HEK293 (cell line): Measurements from ENCODE around the gene HOXB4.

Source experiments
- IKZF3 ChIP-seq: fragments of 450-650 bp; IDR thresholded peaks from 2 replicates; pipeline ENCODE4 v1.5.0; 2018; ENCODE audit warnings: missing biosample characterization, mild to moderate bottlenecking, missing genetic modification characterization, moderate library complexity
- KLF8 ChIP-seq: fragments of 450-650 bp; formaldehyde crosslinking; IDR thresholded peaks from 2 replicates; pipeline ENCODE4 v1.5.1; 2016; ENCODE audit warnings: missing biosample characterization, missing genetic modification characterization
- OSR2 ChIP-seq: fragments of 450-650 bp; formaldehyde crosslinking; IDR thresholded peaks from 2 replicates; pipeline ENCODE4 v1.5.1; 2016; ENCODE audit warnings: missing biosample characterization, missing genetic modification characterization
- SP2 ChIP-seq: fragments of 450-650 bp; formaldehyde crosslinking; IDR thresholded peaks from 2 replicates; pipeline ENCODE4 v1.5.1; 2016; ENCODE audit warnings: missing biosample characterization, missing genetic modification characterization
- SP7 ChIP-seq: fragments of 450-650 bp; formaldehyde crosslinking; IDR thresholded peaks from 2 replicates; pipeline ENCODE4 v1.5.1; 2016; ENCODE audit warnings: missing biosample characterization, missing genetic modification characterization
- TCF7L2 ChIP-seq: IDR thresholded peaks from 2 replicates; pipeline ENCODE4 v1.6.1; 2011; ENCODE audit warnings: low read depth, mild to moderate bottlenecking, inconsistent platforms, low read length, moderate library complexity, borderline replicate concordance
- ZBTB20 ChIP-seq: fragments of 450-650 bp; formaldehyde crosslinking; IDR thresholded peaks from 2 replicates; pipeline ENCODE4 v1.5.1; 2016; ENCODE audit warnings: missing biosample characterization, missing genetic modification characterization
- ZBTB48 ChIP-seq: fragments of 450-650 bp; formaldehyde crosslinking; IDR thresholded peaks from 2 replicates; pipeline ENCODE4 v1.5.1; 2016; ENCODE audit warnings: missing biosample characterization, missing genetic modification characterization
- ZBTB7A ChIP-seq: fragments of 450-650 bp; formaldehyde crosslinking; IDR thresholded peaks from 2 replicates; pipeline ENCODE4 v1.5.1; 2016; ENCODE audit warnings: low read depth, missing biosample characterization, missing genetic modification characterization
- ZNF335 ChIP-seq: fragments of 450-650 bp; formaldehyde crosslinking; conservative IDR thresholded peaks from 2 replicates; pipeline ENCODE4 v1.5.1; 2016; ENCODE audit warnings: missing biosample characterization, missing genetic modification characterization
- ZNF529 ChIP-seq: fragments of 450-650 bp; formaldehyde crosslinking; IDR thresholded peaks from 2 replicates; pipeline ENCODE4 v1.5.1; 2017; ENCODE audit warnings: missing genetic modification characterization, missing biosample characterization; ENCODE audit not compliant: insufficient replicate concordance
- ZNF530 ChIP-seq: fragments of 450-650 bp; formaldehyde crosslinking; IDR thresholded peaks from 2 replicates; pipeline ENCODE4 v1.5.1; 2016; ENCODE audit warnings: low read depth, missing biosample characterization, missing genetic modification characterization
- ZNF549 ChIP-seq: fragments of 450-650 bp; IDR thresholded peaks from 2 replicates; pipeline ENCODE4 v1.5.1; 2018; ENCODE audit warnings: missing biosample characterization, missing genetic modification characterization, mild to moderate bottlenecking, inconsistent platforms, moderate library complexity
- ZNF600 ChIP-seq: fragments of 450-650 bp; formaldehyde crosslinking; IDR thresholded peaks from 2 replicates; pipeline ENCODE4 v1.5.1; 2016; ENCODE audit warnings: missing biosample characterization, missing genetic modification characterization
- ZNF623 ChIP-seq: fragments of 450-650 bp; formaldehyde crosslinking; IDR thresholded peaks from 2 replicates; pipeline ENCODE4 v1.5.1; 2016; ENCODE audit warnings: missing biosample characterization, missing genetic modification characterization
- ZNF626 ChIP-seq: fragments of 450-650 bp; sonication (Bioruptor Pico); formaldehyde crosslinking; IDR thresholded peaks from 2 replicates; pipeline ENCODE4 v1.5.1; 2018; ENCODE audit warnings: missing biosample characterization, missing genetic modification characterization, inconsistent platforms
- ZNF677 ChIP-seq: fragments of 450-650 bp; IDR thresholded peaks from 2 replicates; pipeline ENCODE4 v1.5.0; 2018; ENCODE audit warnings: missing biosample characterization, mild to moderate bottlenecking, missing genetic modification characterization, moderate library complexity
- TF ChIP-seq, protein P1 (sequence below): fragments of 450-650 bp; formaldehyde crosslinking; IDR thresholded peaks from 2 replicates; pipeline ENCODE4 v1.5.1; 2016; ENCODE audit warnings: missing biosample characterization, missing genetic modification characterization
- TF ChIP-seq, protein P2 (sequence below): fragments of 450-650 bp; formaldehyde crosslinking; IDR thresholded peaks from 2 replicates; pipeline ENCODE4 v1.5.1; 2016; ENCODE audit warnings: missing biosample characterization, missing genetic modification characterization
- TF ChIP-seq, protein P3 (sequence below): fragments of 450-650 bp; formaldehyde crosslinking; IDR thresholded peaks from 2 replicates; pipeline ENCODE4 v1.5.1; 2017; ENCODE audit warnings: missing biosample characterization, missing genetic modification characterization
- TF ChIP-seq, protein P4 (sequence below): fragments of 450-650 bp; formaldehyde crosslinking; IDR thresholded peaks from 2 replicates; pipeline ENCODE4 v1.5.1; 2016; ENCODE audit warnings: missing biosample characterization, missing genetic modification characterization
- TF ChIP-seq, protein P5 (sequence below): fragments of 450-650 bp; IDR thresholded peaks from 2 replicates; pipeline ENCODE4 v1.5.1; 2018; ENCODE audit warnings: missing biosample characterization, mild to moderate bottlenecking, missing genetic modification characterization
- TF ChIP-seq, protein P6 (sequence below): fragments of 450-650 bp; formaldehyde crosslinking; optimal IDR thresholded peaks from 2 replicates; pipeline ENCODE3; 2016; ENCODE audit warnings: missing biosample characterization, mild to moderate bottlenecking, missing genetic modification characterization
- TF ChIP-seq, protein P7 (sequence below): fragments of 450-650 bp; formaldehyde crosslinking; IDR thresholded peaks from 2 replicates; pipeline ENCODE4 v1.5.1; 2016; ENCODE audit warnings: missing biosample characterization, missing genetic modification characterization

The HOXB4 gene

DNA sequence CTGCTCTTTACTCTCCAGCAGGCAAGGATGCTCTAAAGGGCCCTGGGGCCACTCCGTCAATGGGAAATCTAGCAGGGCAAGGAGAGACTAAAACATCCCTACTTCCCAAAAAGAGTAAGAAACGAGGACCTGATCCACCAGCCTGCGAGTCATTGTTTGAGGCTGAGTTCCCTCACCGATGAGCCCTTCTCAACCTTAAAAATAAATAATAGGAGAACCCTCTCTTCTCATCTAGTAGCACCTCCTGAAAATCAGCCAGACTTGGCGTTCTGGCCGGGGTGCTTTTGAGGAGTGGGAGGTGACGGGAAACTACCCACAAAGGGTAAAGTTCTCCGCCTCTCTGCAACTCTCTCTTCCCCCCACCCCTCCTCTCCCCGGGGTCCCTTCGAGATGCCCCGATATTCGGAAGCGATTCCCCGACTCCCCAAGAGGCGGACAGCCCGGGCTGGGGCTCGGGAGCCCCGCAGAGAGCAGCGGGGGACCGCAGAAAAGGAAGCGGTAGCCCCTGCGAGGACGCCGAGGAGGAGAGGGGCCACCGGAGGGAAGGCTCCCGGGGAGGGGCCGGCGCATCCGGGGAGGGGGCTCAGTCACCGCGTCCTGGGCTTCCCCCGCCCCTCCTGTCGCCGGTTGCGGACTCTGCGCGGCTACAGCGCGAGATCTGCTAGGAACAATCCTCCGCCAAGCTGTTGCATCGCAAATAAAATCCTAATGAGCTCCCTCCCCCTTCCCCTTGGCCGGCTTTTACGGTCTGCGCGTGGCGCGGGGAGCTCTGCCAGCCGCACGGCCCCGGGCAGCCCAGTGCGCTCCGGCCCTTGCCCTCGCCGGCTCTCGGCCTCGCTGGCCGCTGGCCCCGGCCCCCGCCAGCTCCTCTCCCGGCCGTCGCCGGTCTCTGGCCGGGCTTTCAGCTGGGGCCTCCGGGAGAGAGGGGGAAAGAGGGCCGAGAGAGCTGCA lies 46.7 kb upstream of the HOXB4 start (continued):
- TF ChIP-seq, protein P1, sequence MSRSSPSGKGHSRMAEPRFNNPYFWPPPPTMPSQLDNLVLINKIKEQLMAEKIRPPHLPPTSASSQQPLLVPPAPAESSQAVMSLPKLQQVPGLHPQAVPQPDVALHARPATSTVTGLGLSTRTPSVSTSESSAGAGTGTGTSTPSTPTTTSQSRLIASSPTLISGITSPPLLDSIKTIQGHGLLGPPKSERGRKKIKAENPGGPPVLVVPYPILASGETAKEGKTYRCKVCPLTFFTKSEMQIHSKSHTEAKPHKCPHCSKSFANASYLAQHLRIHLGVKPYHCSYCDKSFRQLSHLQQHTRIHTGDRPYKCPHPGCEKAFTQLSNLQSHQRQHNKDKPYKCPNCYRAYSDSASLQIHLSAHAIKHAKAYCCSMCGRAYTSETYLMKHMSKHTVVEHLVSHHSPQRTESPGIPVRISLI (tag by site-specific recombination): no peak
- TF ChIP-seq ZBTB7A (no peak), ZBTB20 (peak; percentile 57; the same call in 1 of the 2 replicates), TCF7L2 (no peak), ZNF600 (peak; percentile 79), SP2 (tag by site-specific recombination) (peak; percentile 71), ZNF549 (tag by site-specific recombination) (no peak), ZNF677 (tag by site-specific recombination) (0 out of 2 replicates have a peak, but pooled peaks have one; percentile 5), ZBTB48 (tag by site-specific recombination) (0 out of 2 replicates have a peak, but pooled peaks have one; percentile 17), SP7 (tag by site-specific recombination) (no peak), ZNF529 (tag by site-specific recombination) (no peak), ZNF335 (tag by site-specific recombination) (no peak; the same call in 1 of the 2 replicates), OSR2 (peak; percentile 77), ZNF626 (tag by site-specific recombination) (no peak), ZNF530 (tag by site-specific recombination) (no peak), KLF8 (peak; percentile 49), IKZF3 (tag by site-specific recombination) (peak; percentile 23; the same call in 1 of the 2 replicates), ZNF623 (tag by site-specific recombination) (no peak)
- TF ChIP-seq, protein P2, sequence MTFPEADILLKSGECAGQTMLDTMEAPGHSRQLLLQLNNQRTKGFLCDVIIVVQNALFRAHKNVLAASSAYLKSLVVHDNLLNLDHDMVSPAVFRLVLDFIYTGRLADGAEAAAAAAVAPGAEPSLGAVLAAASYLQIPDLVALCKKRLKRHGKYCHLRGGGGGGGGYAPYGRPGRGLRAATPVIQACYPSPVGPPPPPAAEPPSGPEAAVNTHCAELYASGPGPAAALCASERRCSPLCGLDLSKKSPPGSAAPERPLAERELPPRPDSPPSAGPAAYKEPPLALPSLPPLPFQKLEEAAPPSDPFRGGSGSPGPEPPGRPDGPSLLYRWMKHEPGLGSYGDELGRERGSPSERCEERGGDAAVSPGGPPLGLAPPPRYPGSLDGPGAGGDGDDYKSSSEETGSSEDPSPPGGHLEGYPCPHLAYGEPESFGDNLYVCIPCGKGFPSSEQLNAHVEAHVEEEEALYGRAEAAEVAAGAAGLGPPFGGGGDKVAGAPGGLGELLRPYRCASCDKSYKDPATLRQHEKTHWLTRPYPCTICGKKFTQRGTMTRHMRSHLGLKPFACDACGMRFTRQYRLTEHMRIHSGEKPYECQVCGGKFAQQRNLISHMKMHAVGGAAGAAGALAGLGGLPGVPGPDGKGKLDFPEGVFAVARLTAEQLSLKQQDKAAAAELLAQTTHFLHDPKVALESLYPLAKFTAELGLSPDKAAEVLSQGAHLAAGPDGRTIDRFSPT (tag by site-specific recombination): no peak
- TF ChIP-seq, protein P3, sequence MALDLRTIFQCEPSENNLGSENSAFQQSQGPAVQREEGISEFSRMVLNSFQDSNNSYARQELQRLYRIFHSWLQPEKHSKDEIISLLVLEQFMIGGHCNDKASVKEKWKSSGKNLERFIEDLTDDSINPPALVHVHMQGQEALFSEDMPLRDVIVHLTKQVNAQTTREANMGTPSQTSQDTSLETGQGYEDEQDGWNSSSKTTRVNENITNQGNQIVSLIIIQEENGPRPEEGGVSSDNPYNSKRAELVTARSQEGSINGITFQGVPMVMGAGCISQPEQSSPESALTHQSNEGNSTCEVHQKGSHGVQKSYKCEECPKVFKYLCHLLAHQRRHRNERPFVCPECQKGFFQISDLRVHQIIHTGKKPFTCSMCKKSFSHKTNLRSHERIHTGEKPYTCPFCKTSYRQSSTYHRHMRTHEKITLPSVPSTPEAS: peak; percentile 48; the same call in 1 of the 2 replicates
- TF ChIP-seq, protein P4, sequence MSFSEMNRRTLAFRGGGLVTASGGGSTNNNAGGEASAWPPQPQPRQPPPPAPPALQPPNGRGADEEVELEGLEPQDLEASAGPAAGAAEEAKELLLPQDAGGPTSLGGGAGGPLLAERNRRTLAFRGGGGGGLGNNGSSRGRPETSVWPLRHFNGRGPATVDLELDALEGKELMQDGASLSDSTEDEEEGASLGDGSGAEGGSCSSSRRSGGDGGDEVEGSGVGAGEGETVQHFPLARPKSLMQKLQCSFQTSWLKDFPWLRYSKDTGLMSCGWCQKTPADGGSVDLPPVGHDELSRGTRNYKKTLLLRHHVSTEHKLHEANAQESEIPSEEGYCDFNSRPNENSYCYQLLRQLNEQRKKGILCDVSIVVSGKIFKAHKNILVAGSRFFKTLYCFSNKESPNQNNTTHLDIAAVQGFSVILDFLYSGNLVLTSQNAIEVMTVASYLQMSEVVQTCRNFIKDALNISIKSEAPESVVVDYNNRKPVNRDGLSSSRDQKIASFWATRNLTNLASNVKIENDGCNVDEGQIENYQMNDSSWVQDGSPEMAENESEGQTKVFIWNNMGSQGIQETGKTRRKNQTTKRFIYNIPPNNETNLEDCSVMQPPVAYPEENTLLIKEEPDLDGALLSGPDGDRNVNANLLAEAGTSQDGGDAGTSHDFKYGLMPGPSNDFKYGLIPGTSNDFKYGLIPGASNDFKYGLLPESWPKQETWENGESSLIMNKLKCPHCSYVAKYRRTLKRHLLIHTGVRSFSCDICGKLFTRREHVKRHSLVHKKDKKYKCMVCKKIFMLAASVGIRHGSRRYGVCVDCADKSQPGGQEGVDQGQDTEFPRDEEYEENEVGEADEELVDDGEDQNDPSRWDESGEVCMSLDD: peak; percentile 56; the same call in 1 of the 2 replicates
- TF ChIP-seq, protein P5, sequence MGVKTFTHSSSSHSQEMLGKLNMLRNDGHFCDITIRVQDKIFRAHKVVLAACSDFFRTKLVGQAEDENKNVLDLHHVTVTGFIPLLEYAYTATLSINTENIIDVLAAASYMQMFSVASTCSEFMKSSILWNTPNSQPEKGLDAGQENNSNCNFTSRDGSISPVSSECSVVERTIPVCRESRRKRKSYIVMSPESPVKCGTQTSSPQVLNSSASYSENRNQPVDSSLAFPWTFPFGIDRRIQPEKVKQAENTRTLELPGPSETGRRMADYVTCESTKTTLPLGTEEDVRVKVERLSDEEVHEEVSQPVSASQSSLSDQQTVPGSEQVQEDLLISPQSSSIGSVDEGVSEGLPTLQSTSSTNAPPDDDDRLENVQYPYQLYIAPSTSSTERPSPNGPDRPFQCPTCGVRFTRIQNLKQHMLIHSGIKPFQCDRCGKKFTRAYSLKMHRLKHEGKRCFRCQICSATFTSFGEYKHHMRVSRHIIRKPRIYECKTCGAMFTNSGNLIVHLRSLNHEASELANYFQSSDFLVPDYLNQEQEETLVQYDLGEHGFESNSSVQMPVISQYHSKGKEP (tag by site-specific recombination): no peak
- TF ChIP-seq, protein P6, sequence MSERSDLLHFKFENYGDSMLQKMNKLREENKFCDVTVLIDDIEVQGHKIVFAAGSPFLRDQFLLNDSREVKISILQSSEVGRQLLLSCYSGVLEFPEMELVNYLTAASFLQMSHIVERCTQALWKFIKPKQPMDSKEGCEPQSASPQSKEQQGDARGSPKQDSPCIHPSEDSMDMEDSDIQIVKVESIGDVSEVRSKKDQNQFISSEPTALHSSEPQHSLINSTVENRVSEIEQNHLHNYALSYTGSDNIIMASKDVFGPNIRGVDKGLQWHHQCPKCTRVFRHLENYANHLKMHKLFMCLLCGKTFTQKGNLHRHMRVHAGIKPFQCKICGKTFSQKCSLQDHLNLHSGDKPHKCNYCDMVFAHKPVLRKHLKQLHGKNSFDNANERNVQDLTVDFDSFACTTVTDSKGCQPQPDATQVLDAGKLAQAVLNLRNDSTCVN (tag by site-specific recombination): peak; percentile 29
- TF ChIP-seq, protein P7, sequence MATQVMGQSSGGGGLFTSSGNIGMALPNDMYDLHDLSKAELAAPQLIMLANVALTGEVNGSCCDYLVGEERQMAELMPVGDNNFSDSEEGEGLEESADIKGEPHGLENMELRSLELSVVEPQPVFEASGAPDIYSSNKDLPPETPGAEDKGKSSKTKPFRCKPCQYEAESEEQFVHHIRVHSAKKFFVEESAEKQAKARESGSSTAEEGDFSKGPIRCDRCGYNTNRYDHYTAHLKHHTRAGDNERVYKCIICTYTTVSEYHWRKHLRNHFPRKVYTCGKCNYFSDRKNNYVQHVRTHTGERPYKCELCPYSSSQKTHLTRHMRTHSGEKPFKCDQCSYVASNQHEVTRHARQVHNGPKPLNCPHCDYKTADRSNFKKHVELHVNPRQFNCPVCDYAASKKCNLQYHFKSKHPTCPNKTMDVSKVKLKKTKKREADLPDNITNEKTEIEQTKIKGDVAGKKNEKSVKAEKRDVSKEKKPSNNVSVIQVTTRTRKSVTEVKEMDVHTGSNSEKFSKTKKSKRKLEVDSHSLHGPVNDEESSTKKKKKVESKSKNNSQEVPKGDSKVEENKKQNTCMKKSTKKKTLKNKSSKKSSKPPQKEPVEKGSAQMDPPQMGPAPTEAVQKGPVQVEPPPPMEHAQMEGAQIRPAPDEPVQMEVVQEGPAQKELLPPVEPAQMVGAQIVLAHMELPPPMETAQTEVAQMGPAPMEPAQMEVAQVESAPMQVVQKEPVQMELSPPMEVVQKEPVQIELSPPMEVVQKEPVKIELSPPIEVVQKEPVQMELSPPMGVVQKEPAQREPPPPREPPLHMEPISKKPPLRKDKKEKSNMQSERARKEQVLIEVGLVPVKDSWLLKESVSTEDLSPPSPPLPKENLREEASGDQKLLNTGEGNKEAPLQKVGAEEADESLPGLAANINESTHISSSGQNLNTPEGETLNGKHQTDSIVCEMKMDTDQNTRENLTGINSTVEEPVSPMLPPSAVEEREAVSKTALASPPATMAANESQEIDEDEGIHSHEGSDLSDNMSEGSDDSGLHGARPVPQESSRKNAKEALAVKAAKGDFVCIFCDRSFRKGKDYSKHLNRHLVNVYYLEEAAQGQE: no peak
